ENCODE data around the gene ZSCAN5B. TPM values are rescaled to one million over a fixed set of nuclear protein-coding genes. Genes with fewer than 3 reads are reported as not detected.

Gene ZSCAN5B
- total and polyA plus RNA-seq, 2 of the 8 experiments (the other 6 are each of a cell fraction or from before 2014, with no cell fraction given), result not detected

DNA sequence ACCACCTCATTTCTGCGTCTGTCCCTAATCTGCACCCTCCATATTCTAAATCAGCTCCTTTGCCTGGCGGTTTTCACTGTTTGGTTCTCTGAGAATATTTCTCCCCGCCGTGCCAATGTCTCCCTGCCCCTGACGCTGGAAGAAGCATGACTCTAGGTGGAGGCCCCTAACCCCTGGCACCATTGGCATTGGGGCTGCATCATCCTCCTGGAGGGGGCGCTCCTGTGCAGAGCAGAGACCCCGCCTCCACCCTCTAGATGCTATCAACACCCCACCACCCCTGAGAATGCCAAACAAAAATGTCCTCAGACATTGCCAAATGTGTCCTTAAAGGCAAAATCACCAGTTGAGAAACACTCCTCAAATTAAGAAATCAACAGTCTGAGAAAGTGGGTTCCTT, 6.5 kb downstream of the ZSCAN5B start (continued):
- TF ChIP-seq YY1 (IDR thresholded peaks at IDR 0.05; ENCODE audit: low read depth, low read length) (no peak), BCL11A (IDR thresholded peaks at IDR 0.05; ENCODE audit: low read depth in 2 of 2, low read length in 2 of 2) (no peak)

Data from H1 (cell line).